Ovary (tissue), 3 donors: ENCODE measurements around the gene MAVS.

Experiments
- EP300 ChIP-seq: sonication (generic); formaldehyde crosslinking; IDR thresholded peaks from one replicate; pipeline ENCODE4 v1.6.1; 2017; ENCODE audit warnings: antibody characterized with exemption
- POLR2A ChIP-seq: fragments of 450-650 bp; IDR thresholded peaks from one replicate; pipeline ENCODE4 v1.6.1; 2017; ENCODE audit warnings: antibody characterized with exemption, mild to moderate bottlenecking, moderate library complexity
- TF ChIP-seq, protein P1 (sequence below), 3 donors: fragments of 450-650 bp in 2 of 3; fragments of 200-600 bp in 1 of 3; IDR thresholded peaks; one replicate each; pipeline versions ENCODE4 v1.5.1 to v1.8.0; 2016 to 2022; ENCODE audit warnings: antibody characterized with exemption in 3 of 3, mild to moderate bottlenecking in 1 of 3
- donor health status: DM: no; HTN: no; CAD: no.

DNA sequence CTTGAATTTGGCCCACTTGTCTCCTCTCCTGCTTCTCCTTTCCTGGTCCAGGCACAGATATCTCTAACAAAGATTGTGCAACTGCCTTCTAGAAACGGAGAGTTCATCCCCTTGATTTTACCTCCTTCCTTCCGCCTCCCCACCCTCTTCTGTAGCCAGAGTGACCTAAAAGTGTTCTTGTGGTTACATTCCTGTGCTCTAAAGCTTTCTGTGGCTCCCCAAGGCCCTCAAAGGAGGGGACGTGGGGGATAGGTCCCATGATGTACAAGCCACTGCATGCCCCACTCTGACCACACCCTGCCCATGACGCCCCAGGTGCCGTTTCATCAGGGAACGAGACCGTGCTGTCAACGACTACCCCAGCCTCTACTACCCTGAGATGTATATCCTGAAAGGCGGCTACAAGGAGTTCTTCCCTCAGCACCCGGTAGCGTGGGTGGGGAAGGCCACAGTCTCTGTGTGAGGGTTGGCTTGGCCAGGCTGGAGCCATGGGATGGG is 42.3 kb upstream of the MAVS start:
- TF ChIP-seq POLR2A (no peak), EP300 (no peak)
- TF ChIP-seq, protein P1, sequence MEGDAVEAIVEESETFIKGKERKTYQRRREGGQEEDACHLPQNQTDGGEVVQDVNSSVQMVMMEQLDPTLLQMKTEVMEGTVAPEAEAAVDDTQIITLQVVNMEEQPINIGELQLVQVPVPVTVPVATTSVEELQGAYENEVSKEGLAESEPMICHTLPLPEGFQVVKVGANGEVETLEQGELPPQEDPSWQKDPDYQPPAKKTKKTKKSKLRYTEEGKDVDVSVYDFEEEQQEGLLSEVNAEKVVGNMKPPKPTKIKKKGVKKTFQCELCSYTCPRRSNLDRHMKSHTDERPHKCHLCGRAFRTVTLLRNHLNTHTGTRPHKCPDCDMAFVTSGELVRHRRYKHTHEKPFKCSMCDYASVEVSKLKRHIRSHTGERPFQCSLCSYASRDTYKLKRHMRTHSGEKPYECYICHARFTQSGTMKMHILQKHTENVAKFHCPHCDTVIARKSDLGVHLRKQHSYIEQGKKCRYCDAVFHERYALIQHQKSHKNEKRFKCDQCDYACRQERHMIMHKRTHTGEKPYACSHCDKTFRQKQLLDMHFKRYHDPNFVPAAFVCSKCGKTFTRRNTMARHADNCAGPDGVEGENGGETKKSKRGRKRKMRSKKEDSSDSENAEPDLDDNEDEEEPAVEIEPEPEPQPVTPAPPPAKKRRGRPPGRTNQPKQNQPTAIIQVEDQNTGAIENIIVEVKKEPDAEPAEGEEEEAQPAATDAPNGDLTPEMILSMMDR (IDR thresholded peaks at IDR 0.05) = no peak
